Activated naive CD4-positive, alpha-beta T cell treated with anti-CD3 and anti-CD28 coated beads for 36 hours (primary cell): ENCODE data around the gene NRDC. TPM values are rescaled to one million over a fixed set of nuclear protein-coding genes. Genes with fewer than 3 reads are reported as not detected.

Source experiments
- CTCF ChIA-PET: fragments of 350-600 bp; sonication (Branson Sonifier 250); formaldehyde crosslinking; loops from one replicate; lab custom pipeline; 2021; ENCODE audit warnings: antibody characterized with exemption; lab: Charles Lee
- DNase-seq: peaks from one replicate; pipeline ENCODE4 v3.0.0-alpha.2; 2020
- H3K27ac Mint-ChIP-seq: one replicate; pipeline ENCODE4 v1.8.0; 2021; ENCODE audit warnings: mild to moderate bottlenecking, mixed read lengths
- H3K27me3 Mint-ChIP-seq: one replicate; pipeline ENCODE4 v1.8.0; 2021; ENCODE audit warnings: low read depth, mixed read lengths
- H3K36me3 Mint-ChIP-seq: one replicate; pipeline ENCODE4 v1.8.0; 2021; ENCODE audit warnings: low read depth, mixed read lengths
- H3K4me1 Mint-ChIP-seq: one replicate; pipeline ENCODE4 v1.8.0; 2021; ENCODE audit warnings: low read depth, mixed read lengths
- H3K4me3 Mint-ChIP-seq: one replicate; pipeline ENCODE4 v1.8.0; 2021; ENCODE audit warnings: mild to moderate bottlenecking, moderate library complexity, mixed read lengths
- H3K9me3 Mint-ChIP-seq: one replicate; pipeline ENCODE4 v1.8.0; 2021; ENCODE audit warnings: mixed read lengths
- intact Hi-C: fragments of 100-400 bp; cut with micrococcal nuclease; formaldehyde crosslinking; loops from one replicate; pipeline ENCODE4 v1.15.1; 2023
- microRNA-seq: library from miRNA; unstranded; fragments of <30 nt; microRNA quantifications from one replicate; pipeline ENCODE4 v1.2.0, GENCODE V29; 2022; ENCODE audit warnings: borderline microRNAs expressed, borderline replicate concordance
- total RNA-seq, 2 experiments: library from RNA; stranded (reverse); gene quantifications; one replicate each; pipeline ENCODE4 v1.2.3, GENCODE V29; 2021

The NRDC gene
- total RNA-seq, 2 experiments from 2014 or later, result 136 to 145 TPM

GRCh38 chr1:51750729-51751128, 127.8 kb downstream of the NRDC start:
- H3K9me3 Mint-ChIP-seq, result peaks cover 2% of the 10 kb centered on the region
- DNase-seq, result no peak
- H3K27ac Mint-ChIP-seq, result no peak overlapping the region
- no peaks in the 10 kb centered on the region for H3K27me3 Mint-ChIP-seq
- CTCF ChIA-PET, result interaction anchor here (0.6 to 1.2 kb wide), 3 partner anchors 18 to 919 kb away, joined by 3 read pairs; no protein-coding TSS in a partner anchor
- no peaks in the 10 kb centered on the region for H3K4me1 Mint-ChIP-seq
- peaks cover 15% of the 10 kb centered on the region for H3K36me3 Mint-ChIP-seq
- no peak overlapping the region for H3K4me3 Mint-ChIP-seq
- intact Hi-C loops, result no loop called here

- CTCF ChIA-PET, result interaction anchor here (0.6 to 1.3 kb wide), 3 partner anchors 11 to 919 kb away, joined by 3 read pairs; no protein-coding TSS in a partner anchor
- Mint-ChIP-seq H3K36me3 (peaks cover 15% of the 10 kb centered on the region), H3K9me3 (peaks cover 2% of the 10 kb centered on the region), H3K4me1 (no peaks in the 10 kb centered on the region), H3K4me3 (no peak overlapping the region), H3K27ac (no peak overlapping the region), H3K27me3 (no peaks in the 10 kb centered on the region)
- intact Hi-C loops, result no loop called here
- DNase-seq, result no peak
Observed at GRCh38 chr1:51750218-51750617, 128.3 kb downstream of the NRDC start.

- peaks cover 10% of the 10 kb centered on the region for H3K4me1 Mint-ChIP-seq
- CTCF ChIA-PET, result interaction anchor here (0.7 to 1.3 kb wide), 3 partner anchors 10 to 223 kb away, joined by 3 to 6 read pairs (median 3); no protein-coding TSS in a partner anchor
- H3K27ac Mint-ChIP-seq, result no peak overlapping the region
- peaks cover 2% of the 10 kb centered on the region for H3K9me3 Mint-ChIP-seq
- intact Hi-C loops, result no loop called here
- H3K36me3 Mint-ChIP-seq, result peaks cover 14% of the 10 kb centered on the region
- no peak for DNase-seq
- H3K27me3 Mint-ChIP-seq, result no peaks in the 10 kb centered on the region
- H3K4me3 Mint-ChIP-seq, result no peak overlapping the region
Observed at GRCh38 chr1:51749151-51749550, 129.4 kb downstream of the NRDC start.

GRCh38 chr1:51745304-51745570, 133.3 kb downstream of the NRDC start:
- Mint-ChIP-seq H3K27ac (no peak overlapping the region), H3K4me3 (no peak overlapping the region), H3K36me3 (peaks cover 9% of the 10 kb centered on the region), H3K4me1 (peaks cover 22% of the 10 kb centered on the region), H3K9me3 (no peaks in the 10 kb centered on the region), H3K27me3 (no peaks in the 10 kb centered on the region)
- intact Hi-C loops, result no loop called here
- CTCF ChIA-PET, result no interaction called here
- DNase-seq, result no peak

DNA sequence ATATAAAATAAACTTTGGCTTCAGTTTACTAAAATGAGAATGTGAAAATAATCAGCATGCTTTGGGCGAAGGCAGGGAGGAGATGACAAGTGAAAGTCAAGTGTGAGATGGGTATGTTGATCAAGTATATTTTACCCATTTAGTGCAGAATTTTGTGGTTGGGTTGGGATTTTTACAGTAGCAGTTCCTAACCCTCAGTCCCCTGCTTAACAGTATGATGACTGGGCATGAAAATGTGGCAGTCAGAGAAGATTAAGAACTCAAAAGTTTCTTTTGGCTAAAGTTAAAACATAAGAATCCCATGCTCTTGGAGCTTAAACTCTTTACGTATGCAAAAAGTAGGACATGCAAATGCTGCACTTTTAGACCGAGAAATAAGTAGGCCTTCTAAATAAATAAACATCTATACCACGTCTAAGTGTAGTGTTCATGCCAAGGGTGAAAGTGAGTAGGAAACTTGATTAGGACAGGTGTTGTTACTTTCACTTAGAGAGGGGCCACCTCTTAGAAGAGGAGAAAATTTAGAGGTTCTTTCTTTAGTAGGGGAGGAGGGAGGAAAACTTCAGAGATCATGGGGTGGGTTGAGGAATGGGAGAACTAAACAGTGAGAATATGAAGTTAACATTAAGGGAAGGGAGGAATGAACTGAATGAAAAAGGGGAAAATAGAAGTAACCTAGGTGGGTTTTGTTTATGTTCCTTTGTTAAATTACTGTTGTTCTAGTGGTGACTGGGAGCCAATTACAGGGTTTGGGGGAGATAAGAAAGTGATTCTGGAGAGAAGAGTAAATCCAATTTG, 133.8 kb downstream of the NRDC start:
- intact Hi-C loops, result no loop called here
- H3K27ac Mint-ChIP-seq, result no peak overlapping the region
- no peaks in the 10 kb centered on the region for H3K9me3 Mint-ChIP-seq
- peaks cover 9% of the 10 kb centered on the region for H3K36me3 Mint-ChIP-seq
- no peak for DNase-seq
- no peak overlapping the region for H3K4me3 Mint-ChIP-seq
- CTCF ChIA-PET, result interaction anchor here (1.5 kb wide), 1 partner anchor 22 kb away, joined by 3 read pairs; no protein-coding TSS in a partner anchor
- peaks cover 26% of the 10 kb centered on the region for H3K4me1 Mint-ChIP-seq
- H3K27me3 Mint-ChIP-seq, result no peaks in the 10 kb centered on the region

DNA sequence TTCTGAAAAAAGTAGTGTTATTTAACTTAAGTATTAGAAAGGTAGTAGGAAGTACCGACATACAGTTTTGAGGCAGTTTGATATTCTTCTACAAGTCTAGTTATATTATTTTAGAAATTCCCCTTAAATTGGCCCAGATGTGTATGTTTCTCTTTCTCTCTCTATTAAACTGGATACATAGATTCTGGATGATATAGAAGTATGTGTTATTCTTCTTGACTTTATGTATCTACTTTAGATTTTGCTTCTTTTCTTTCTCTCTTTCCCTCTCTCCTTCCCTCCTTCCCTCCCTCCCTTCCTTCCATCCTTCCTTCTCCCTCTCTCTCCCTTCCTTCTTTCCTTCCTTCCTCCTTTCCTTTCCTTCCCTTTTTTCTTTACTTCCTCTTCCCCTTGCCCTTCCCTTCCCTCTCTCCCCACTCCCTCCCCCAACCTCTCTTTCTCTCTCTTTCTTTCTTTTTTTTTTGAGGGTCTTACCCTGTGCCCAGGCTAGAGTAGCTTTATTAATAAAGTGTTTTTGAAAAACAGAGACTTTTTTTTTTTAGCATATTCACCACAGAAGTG, 137.3 kb downstream of the NRDC start:
- CTCF ChIA-PET, result interaction anchor here (3.8 kb wide), 1 partner anchor 28 kb away, joined by 9 read pairs; no protein-coding TSS in a partner anchor
- H3K27me3 Mint-ChIP-seq, result no peaks in the 10 kb centered on the region
- H3K9me3 Mint-ChIP-seq, result no peaks in the 10 kb centered on the region
- no peak for DNase-seq
- no peak overlapping the region for H3K27ac Mint-ChIP-seq
- no peak overlapping the region for H3K4me3 Mint-ChIP-seq
- peaks cover 3% of the 10 kb centered on the region for H3K36me3 Mint-ChIP-seq
- H3K4me1 Mint-ChIP-seq, result peaks cover 39% of the 10 kb centered on the region
- intact Hi-C loops, result loop anchor here (2.0 kb wide), 1 partner anchor 16 kb away; no protein-coding TSS in a partner anchor

DNA sequence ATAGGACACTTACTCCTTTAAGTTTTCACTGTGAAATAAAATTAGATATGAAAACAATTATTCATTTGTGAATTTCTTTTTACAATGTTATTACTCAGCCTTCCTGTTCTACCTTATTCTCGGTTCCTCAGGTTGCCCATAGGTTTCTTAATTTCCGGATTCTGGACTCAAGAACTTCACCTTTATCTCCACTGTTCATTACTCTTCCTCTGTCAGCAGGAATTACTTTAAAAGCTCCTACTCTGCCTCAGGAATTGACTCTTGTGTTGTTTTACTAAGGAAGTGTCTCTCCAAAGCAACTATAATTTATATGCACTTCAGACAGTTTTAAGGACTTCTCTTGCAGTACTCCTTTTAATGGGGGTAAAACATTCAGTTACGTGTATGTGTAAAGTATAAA, 137.9 kb downstream of the NRDC start:
- CTCF ChIA-PET, result interaction anchor here (3.8 kb wide), 1 partner anchor 28 kb away, joined by 9 read pairs; no protein-coding TSS in a partner anchor
- intact Hi-C loops, result loop anchor here (2.0 kb wide), 1 partner anchor 16 kb away; no protein-coding TSS in a partner anchor
- no peaks in the 10 kb centered on the region for H3K9me3 Mint-ChIP-seq
- H3K4me1 Mint-ChIP-seq, result peaks cover 44% of the 10 kb centered on the region
- H3K27me3 Mint-ChIP-seq, result no peaks in the 10 kb centered on the region
- H3K27ac Mint-ChIP-seq, result no peak overlapping the region
- DNase-seq, result no peak
- H3K4me3 Mint-ChIP-seq, result no peak overlapping the region
- peaks cover 3% of the 10 kb centered on the region for H3K36me3 Mint-ChIP-seq

Small RNAs within 50 kb of the gene (microRNA-seq; reads per million reads assigned to microRNA genes)
- not detected for gene MIR761

Other genes with a start within 250 kb of the NRDC start
- under 1 TPM; 0.10 to 0.12 TPM for gene RAB3B, start 112.0 kb upstream of the NRDC start, total RNA-seq
- 1 to 10 TPM; 7.3 to 7.6 TPM for gene KTI12, start 155.1 kb upstream of the NRDC start, total RNA-seq
- 10 to 100 TPM; 32.4 to 44.0 TPM for gene TXNDC12, start 176.5 kb upstream of the NRDC start, total RNA-seq
- 10 to 100 TPM; 38.4 to 38.7 TPM for gene BTF3L4, start 177.6 kb upstream of the NRDC start, total RNA-seq